Measurements from ENCODE around the gene TMX2. TPM values are rescaled to one million over a fixed set of nuclear protein-coding genes. Genes with fewer than 3 reads are reported as not detected.
A peak's percentile ranks its signal among the peaks of the same experiment; 100 is the strongest.

TMX2 gene
- total RNA-seq, 1 experiment from 2014 or later = 161 TPM

GRCh38 chr11:57788703-57789088, 76.3 kb downstream of the TMX2 start:
- no peak for DNase-seq (ENCODE audit: unreplicated experiment)
- Mint-ChIP-seq H3K4me3 (ENCODE audit: unreplicated experiment) (peak overlapping the region; percentile 41), H3K36me3 (ENCODE audit: insufficient read depth, unreplicated experiment) (peaks cover 33% of the 10 kb centered on the region), H3K27ac (ENCODE audit: low read depth, unreplicated experiment) (peak overlapping the region; percentile 81), H3K9me3 (ENCODE audit: unreplicated experiment) (no peaks in the 10 kb centered on the region), H3K27me3 (ENCODE audit: insufficient read depth, unreplicated experiment) (no peaks in the 10 kb centered on the region), H3K4me1 (ENCODE audit: insufficient read depth, unreplicated experiment) (peaks cover 54% of the 10 kb centered on the region)
- ChIA-PET CTCF (interaction anchor here (1.0 to 6.1 kb wide), 7 partner anchors 10 to 498 kb away, joined by 3 to 62 read pairs (median 4); partner anchors contain the start of gene CTNND1), POLR2A (interaction anchor here (0.6 to 8.7 kb wide), 12 partner anchors 10 to 987 kb away, joined by 3 to 210 read pairs (median 3); partner anchors contain the start of genes CTNND1, SELENOH and ZDHHC5)
- intact Hi-C loops (cut with micrococcal nuclease) = no loop called here
- no TSS peak for BruUV-seq (replicated peaks)
- TF ChIP-seq, protein P1, sequence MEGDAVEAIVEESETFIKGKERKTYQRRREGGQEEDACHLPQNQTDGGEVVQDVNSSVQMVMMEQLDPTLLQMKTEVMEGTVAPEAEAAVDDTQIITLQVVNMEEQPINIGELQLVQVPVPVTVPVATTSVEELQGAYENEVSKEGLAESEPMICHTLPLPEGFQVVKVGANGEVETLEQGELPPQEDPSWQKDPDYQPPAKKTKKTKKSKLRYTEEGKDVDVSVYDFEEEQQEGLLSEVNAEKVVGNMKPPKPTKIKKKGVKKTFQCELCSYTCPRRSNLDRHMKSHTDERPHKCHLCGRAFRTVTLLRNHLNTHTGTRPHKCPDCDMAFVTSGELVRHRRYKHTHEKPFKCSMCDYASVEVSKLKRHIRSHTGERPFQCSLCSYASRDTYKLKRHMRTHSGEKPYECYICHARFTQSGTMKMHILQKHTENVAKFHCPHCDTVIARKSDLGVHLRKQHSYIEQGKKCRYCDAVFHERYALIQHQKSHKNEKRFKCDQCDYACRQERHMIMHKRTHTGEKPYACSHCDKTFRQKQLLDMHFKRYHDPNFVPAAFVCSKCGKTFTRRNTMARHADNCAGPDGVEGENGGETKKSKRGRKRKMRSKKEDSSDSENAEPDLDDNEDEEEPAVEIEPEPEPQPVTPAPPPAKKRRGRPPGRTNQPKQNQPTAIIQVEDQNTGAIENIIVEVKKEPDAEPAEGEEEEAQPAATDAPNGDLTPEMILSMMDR (IDR thresholded peaks at IDR 0.05; ENCODE audit: unreplicated experiment) = no peak

Other genes starting within 250 kb of the TMX2 start
- 1.7 and 3.2 TPM in 2 replicates for gene SLC43A1, start 196.9 kb upstream of the TMX2 start, total RNA-seq (2022)
- gene TIMM10, start 181.8 kb upstream of the TMX2 start, total RNA-seq (2022) = 52.2 and 80.3 TPM in 2 replicates
- gene SMTNL1, start 175.0 kb upstream of the TMX2 start, total RNA-seq (2022) = not detected in 2 replicates
- 17.0 and 17.3 TPM in 2 replicates for gene UBE2L6, start 144.9 kb upstream of the TMX2 start, total RNA-seq (2022)
- 1.1 TPM in 1 of 2 replicates, not detected in the other for gene SERPING1, start 114.9 kb upstream of the TMX2 start, total RNA-seq (2022)
- 0.16 TPM in 1 of 2 replicates, not detected in the other for gene YPEL4, start 62.7 kb upstream of the TMX2 start, total RNA-seq (2022)
- gene CLP1, start 54.8 kb upstream of the TMX2 start, total RNA-seq (2022) = 8.6 and 9.2 TPM in 2 replicates
- gene ZDHHC5, start 44.5 kb upstream of the TMX2 start, total RNA-seq (2022) = 73.8 and 74.6 TPM in 2 replicates
- gene MED19, start 378 bp upstream of the TMX2 start, total RNA-seq (2022) = 32.3 and 36.2 TPM in 2 replicates
- gene SELENOH, start 28.9 kb downstream of the TMX2 start, total RNA-seq (2022) = 60.3 and 84.5 TPM in 2 replicates
- not detected in 2 replicates for gene BTBD18, start 39.2 kb downstream of the TMX2 start, total RNA-seq (2022)
- gene CTNND1, start 49.2 kb downstream of the TMX2 start, total RNA-seq (2022) = 114 and 118 TPM in 2 replicates

Data from MCF 10A (cell line).